Fibroblast of lung (primary cell): ENCODE results near the gene RNFT2. TPM values are rescaled to one million over a fixed set of nuclear protein-coding genes. Genes with fewer than 3 reads are reported as not detected.
"Not testable (repeated sequence)": the region's sequence is repeated elsewhere in the genome, so short reads cannot be mapped to it uniquely, and the experiment has no call there.

Source experiments
- DNase-seq, 2 donors: peaks; one replicate each; pipeline versions ENCODE4 v3.0.0 to v3.0.0-alpha.2; 2010; ENCODE audit warnings: low read depth in 2 of 2
- H2AFZ ChIP-seq: 2 replicates; pipeline ENCODE4 v1.5.1; 2012; ENCODE audit warnings: low read length, control low read depth, inconsistent platforms
- H3K27ac ChIP-seq: 2 replicates; pipeline ENCODE4 v1.5.1; 2011; ENCODE audit warnings: low read length, control low read depth; ENCODE audit not compliant: insufficient read depth
- H3K27me3 ChIP-seq: 2 replicates; pipeline ENCODE4 v1.5.1; 2011; ENCODE audit warnings: mild to moderate bottlenecking, low read length; ENCODE audit not compliant: control insufficient read depth, insufficient read depth
- H3K36me3 ChIP-seq: 2 replicates; pipeline ENCODE4 v1.5.1; 2011; ENCODE audit warnings: low read length; ENCODE audit not compliant: control insufficient read depth, insufficient read depth
- H3K4me1 ChIP-seq: 2 replicates; pipeline ENCODE4 v1.5.1; 2011; ENCODE audit warnings: low read length; ENCODE audit not compliant: control insufficient read depth, insufficient read depth; ENCODE audit errors: extremely low read depth
- H3K4me2 ChIP-seq: 2 replicates; pipeline ENCODE4 v1.5.1; 2011; ENCODE audit warnings: low read length, control low read depth; ENCODE audit not compliant: insufficient read depth; ENCODE audit errors: extremely low read depth
- H3K4me3 ChIP-seq, 4 experiments: fragments of 200-600 bp in 1 of 4; sonication (generic) in 1 of 4; replicated peaks in 1 of 4; 2 replicates each; pipeline ENCODE4 v1.5.1; 2011 to 2016; ENCODE audit warnings: low read length in 4 of 4, low read depth in 3 of 4, mild to moderate bottlenecking in 3 of 4, control low read depth in 2 of 4, inconsistent platforms in 1 of 4, mixed read lengths in 1 of 4; ENCODE audit not compliant: insufficient read depth in 1 of 4; ENCODE audit errors: control extremely low read depth in 1 of 4
- H3K79me2 ChIP-seq: 2 replicates; pipeline ENCODE4 v1.5.1; 2012; ENCODE audit warnings: mild to moderate bottlenecking, low read length, inconsistent platforms; ENCODE audit not compliant: control insufficient read depth, insufficient read depth
- H3K9ac ChIP-seq: 2 replicates; pipeline ENCODE4 v1.5.1; 2011; ENCODE audit warnings: mild to moderate bottlenecking, low read length, control low read depth; ENCODE audit not compliant: insufficient read depth
- H3K9me3 ChIP-seq: 2 replicates; pipeline ENCODE4 v1.5.1; 2012; ENCODE audit warnings: low read depth, low read length; ENCODE audit not compliant: control insufficient read depth, insufficient read depth
- H4K20me1 ChIP-seq: 2 replicates; pipeline ENCODE4 v1.5.1; 2011; ENCODE audit warnings: low read length; ENCODE audit not compliant: control insufficient read depth, insufficient read depth; ENCODE audit errors: extremely low read depth
- CTCF ChIP-seq, 2 donors: IDR thresholded peaks in 1 of 2; conservative IDR thresholded peaks in 1 of 2; 1 replicate in 1 of 2; 2 replicates in 1 of 2; pipeline ENCODE4 v1.5.1; 2011 to 2012; ENCODE audit warnings: low read length in 2 of 2, control low read depth in 1 of 2, inconsistent platforms in 1 of 2, low read depth in 1 of 2, mild to moderate bottlenecking in 1 of 2
- EZH2 ChIP-seq: IDR thresholded peaks from 2 replicates; pipeline ENCODE4 v1.5.1; 2012; ENCODE audit warnings: low read length, control low read depth, mild to moderate bottlenecking; ENCODE audit errors: missing control alignments
- polyA plus RNA-seq, 2 donors: library from polyadenylated mRNA; depleted of rRNA in 1 of 2; stranded (reverse) in 1 of 2; unstranded in 1 of 2; fragments of >200 nt; gene quantifications; 2 replicates each; pipeline ENCODE4 v1.2.1, GENCODE V29; 2011 to 2012; ENCODE audit warnings: missing spikeins in 1 of 2
- total RNA-seq: library from RNA; depleted of rRNA; stranded (reverse); fragments of >200 nt; gene quantifications from 2 replicates; pipeline ENCODE4 v1.2.1, GENCODE V29; 2014

Gene RNFT2
- total and polyA plus RNA-seq, 2 donors (not counting 1 experiment from before 2014, with no cell fraction given): 0.95 to 3.1 TPM

DNA sequence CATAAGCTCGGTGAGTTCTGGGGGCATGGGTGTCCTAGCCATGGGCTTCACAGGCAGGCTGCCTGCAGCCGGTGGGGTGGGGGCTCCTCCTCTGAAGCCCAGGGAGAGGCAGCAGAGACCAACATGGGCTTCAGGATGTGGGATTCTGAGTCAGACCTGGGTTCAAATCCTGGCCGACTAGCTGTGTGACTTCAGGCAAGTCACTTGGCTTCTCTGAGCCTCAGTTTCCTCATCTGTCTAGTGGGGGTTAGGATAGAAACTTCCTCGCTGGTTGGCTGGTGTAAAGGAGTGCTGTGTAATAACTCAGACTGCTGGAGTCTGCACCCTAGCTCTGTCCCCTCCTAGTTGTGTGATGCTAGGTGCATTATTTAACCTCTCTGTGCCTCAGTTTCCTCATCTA, 12.2 kb downstream of the RNFT2 start:
- Histone ChIP-seq H3K9ac (no peak overlapping the region), H3K79me2 (no peaks in the 10 kb centered on the region), H3K4me2 (no peak overlapping the region), H3K27me3 (no peaks in the 10 kb centered on the region), H4K20me1 (no peaks in the 10 kb centered on the region), H2AFZ (no peak overlapping the region), H3K4me1 (no peaks in the 10 kb centered on the region), H3K36me3 (no peaks in the 10 kb centered on the region), H3K27ac (no peak overlapping the region), H3K9me3 (no peaks in the 10 kb centered on the region), H3K4me3 (no peak overlapping the region)
- no peak for TF ChIP-seq EZH2
- no peak for TF ChIP-seq CTCF (conservative IDR thresholded peaks at IDR 0.05 in 1 of 2, IDR thresholded peaks at IDR 0.05 in 1 of 2; ENCODE audit: low read depth in 1 of 2, low read length in 2 of 2)
- DNase-seq: no peak

DNA sequence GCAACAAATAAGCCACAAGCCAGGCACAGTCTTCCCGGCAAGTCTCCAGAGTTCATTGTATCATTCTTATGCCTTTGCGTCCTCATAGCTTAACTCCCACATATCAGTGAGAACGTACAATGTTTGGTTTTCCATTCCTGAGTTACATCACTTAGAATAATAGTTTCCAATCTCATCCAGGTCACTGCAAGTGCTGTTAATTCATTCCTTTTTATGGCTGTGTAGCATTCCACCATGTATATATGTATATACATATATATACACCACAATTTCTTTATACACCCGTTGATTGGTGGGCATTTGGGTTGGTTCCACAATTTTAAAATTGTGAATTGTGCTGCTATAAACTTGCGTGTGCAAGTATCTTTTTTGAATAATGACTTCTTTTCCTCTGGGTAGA, 16.0 kb downstream of the RNFT2 start:
- H3K9me3 ChIP-seq, H3K27ac ChIP-seq, H3K4me3 ChIP-seq, H3K36me3 ChIP-seq, H2AFZ ChIP-seq, DNase-seq, H3K4me2 ChIP-seq, H3K4me1 ChIP-seq, H3K9ac ChIP-seq, H4K20me1 ChIP-seq, H3K27me3 ChIP-seq, H3K79me2 ChIP-seq: not testable (repeated sequence)

DNA sequence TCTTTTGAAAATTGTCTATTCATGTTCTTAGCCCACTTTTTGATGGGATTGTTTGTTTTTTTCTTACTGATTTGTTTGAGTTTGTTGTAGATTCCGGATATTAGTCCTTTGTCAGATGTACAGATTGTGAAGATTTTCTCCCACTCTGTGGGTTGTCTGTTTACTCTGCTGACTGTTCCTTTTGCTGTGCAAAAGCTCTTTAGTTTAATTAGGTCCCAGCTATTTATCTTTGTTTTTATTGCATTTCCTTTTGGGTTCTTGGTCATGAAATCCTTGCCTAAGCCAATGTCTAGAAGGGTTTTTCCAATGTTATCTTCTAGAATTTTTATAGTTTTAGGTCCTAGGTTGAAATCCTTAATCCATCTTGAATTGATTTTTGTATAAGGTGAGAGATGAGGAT, 16.7 kb downstream of the RNFT2 start:
- not testable (repeated sequence) for H3K9me3 ChIP-seq, H3K4me2 ChIP-seq, H3K36me3 ChIP-seq, H3K4me1 ChIP-seq, H3K4me3 ChIP-seq, DNase-seq, H3K79me2 ChIP-seq, H3K27ac ChIP-seq, H3K9ac ChIP-seq, H3K27me3 ChIP-seq, H4K20me1 ChIP-seq, H2AFZ ChIP-seq

- no peak for TF ChIP-seq EZH2
- no peak for TF ChIP-seq CTCF (conservative IDR thresholded peaks at IDR 0.05 in 1 of 2, IDR thresholded peaks at IDR 0.05 in 1 of 2; ENCODE audit: low read depth in 1 of 2, low read length in 2 of 2)
- Histone ChIP-seq H3K9ac (no peak overlapping the region), H3K4me2 (no peak overlapping the region), H3K27me3 (no peaks in the 10 kb centered on the region), H3K27ac (no peak overlapping the region), H3K4me3 (no peak overlapping the region), H3K4me1 (no peaks in the 10 kb centered on the region), H4K20me1 (no peaks in the 10 kb centered on the region), H3K9me3 (no peaks in the 10 kb centered on the region), H2AFZ (no peak overlapping the region), H3K79me2 (no peaks in the 10 kb centered on the region), H3K36me3 (no peaks in the 10 kb centered on the region)
- no peak for DNase-seq
Measured at GRCh38 chr12:116759783-116760621, 21.9 kb downstream of the RNFT2 start.
